Osteocyte (in vitro differentiated cells): ENCODE data around the gene ANKRD60. TPM values are rescaled to one million over a fixed set of nuclear protein-coding genes. Genes with fewer than 3 reads are reported as not detected.

Experiments
- DNase-seq: peaks from one replicate; pipeline ENCODE4 v3.0.0; 2021; ENCODE audit warnings: mixed read lengths; ENCODE audit not compliant: unreplicated experiment; ENCODE audit errors: extremely low spot score
- H3K27ac Mint-ChIP-seq: one replicate; pipeline ENCODE4 v1.8.0; 2021; ENCODE audit warnings: mild to moderate bottlenecking, mixed read lengths; ENCODE audit not compliant: unreplicated experiment
- H3K27me3 Mint-ChIP-seq: one replicate; pipeline ENCODE4 v1.8.0; 2021; ENCODE audit warnings: mixed read lengths; ENCODE audit not compliant: unreplicated experiment
- H3K36me3 Mint-ChIP-seq: one replicate; pipeline ENCODE4 v1.8.0; 2021; ENCODE audit warnings: mixed read lengths; ENCODE audit not compliant: unreplicated experiment
- H3K4me1 Mint-ChIP-seq: one replicate; pipeline ENCODE4 v1.8.0; 2021; ENCODE audit warnings: mixed read lengths; ENCODE audit not compliant: unreplicated experiment
- H3K4me3 Mint-ChIP-seq: one replicate; pipeline ENCODE4 v1.8.0; 2021; ENCODE audit warnings: mild to moderate bottlenecking, moderate library complexity, mixed read lengths; ENCODE audit not compliant: unreplicated experiment
- H3K9me3 Mint-ChIP-seq: one replicate; pipeline ENCODE4 v1.8.0; 2021; ENCODE audit warnings: mixed read lengths; ENCODE audit not compliant: unreplicated experiment
- CTCF ChIP-seq: fragments of 200-600 bp; sonication (generic); IDR thresholded peaks from 2 replicates; pipeline ENCODE4 v1.5.0; 2021; ENCODE audit warnings: antibody characterized with exemption, mild to moderate bottlenecking, moderate library complexity
- total RNA-seq: library from RNA; stranded (reverse); gene quantifications from 2 replicates; pipeline ENCODE4 v1.2.1, GENCODE V29; 2021

ANKRD60 gene
- total RNA-seq, 1 donor from 2014 or later: not detected

GRCh38 chr20:58229198-58229798, 845 bp upstream of the ANKRD60 start:
- H3K9me3 Mint-ChIP-seq: no peaks in the 10 kb centered on the region
- H3K4me1 Mint-ChIP-seq: peaks cover 11% of the 10 kb centered on the region
- peak overlapping the region; percentile 67 for H3K4me3 Mint-ChIP-seq
- no peak for TF ChIP-seq CTCF
- no peak for DNase-seq
- H3K27me3 Mint-ChIP-seq: peaks cover 65% of the 10 kb centered on the region
- no peak overlapping the region for H3K27ac Mint-ChIP-seq
- peaks cover 7% of the 10 kb centered on the region for H3K36me3 Mint-ChIP-seq

- no peak for DNase-seq
- Mint-ChIP-seq H3K4me1 (peaks cover 11% of the 10 kb centered on the region), H3K27me3 (peaks cover 72% of the 10 kb centered on the region), H3K9me3 (no peaks in the 10 kb centered on the region), H3K4me3 (no peak overlapping the region), H3K27ac (no peak overlapping the region), H3K36me3 (peaks cover 3% of the 10 kb centered on the region)
- TF ChIP-seq CTCF: no peak
These were observed 360 bp downstream of the ANKRD60 start for GRCh38 chr20:58228103-58228483.

GRCh38 chr20:58227391-58228102, 906 bp downstream of the ANKRD60 start:
- Mint-ChIP-seq H3K27ac (no peak overlapping the region), H3K36me3 (peaks cover 3% of the 10 kb centered on the region), H3K4me1 (peaks cover 11% of the 10 kb centered on the region), H3K4me3 (no peak overlapping the region), H3K27me3 (peaks cover 77% of the 10 kb centered on the region), H3K9me3 (no peaks in the 10 kb centered on the region)
- TF ChIP-seq CTCF: no peak
- DNase-seq: no peak

- Mint-ChIP-seq H3K4me1 (peaks cover 11% of the 10 kb centered on the region), H3K27ac (no peak overlapping the region), H3K27me3 (peaks cover 86% of the 10 kb centered on the region), H3K4me3 (no peak overlapping the region), H3K9me3 (no peaks in the 10 kb centered on the region), H3K36me3 (peaks cover 3% of the 10 kb centered on the region)
- no peak for TF ChIP-seq CTCF
- DNase-seq: no peak
These were observed 2.8 kb downstream of the ANKRD60 start for GRCh38 chr20:58225452-58226200.

- Mint-ChIP-seq H3K27me3 (peaks cover 84% of the 10 kb centered on the region), H3K36me3 (peaks cover 3% of the 10 kb centered on the region), H3K4me1 (peaks cover 11% of the 10 kb centered on the region), H3K4me3 (no peak overlapping the region), H3K27ac (no peak overlapping the region), H3K9me3 (no peaks in the 10 kb centered on the region)
- no peak for DNase-seq
- TF ChIP-seq CTCF: no peak
These were observed 3.5 kb downstream of the ANKRD60 start for GRCh38 chr20:58224974-58225373.
